Immature natural killer cell (primary cell): ENCODE data around the gene MBD2. TPM values are rescaled to one million over a fixed set of nuclear protein-coding genes. Genes with fewer than 3 reads are reported as not detected.

Experiments used
- DNase-seq, 3 donors: peaks; one replicate each; pipeline ENCODE4 v3.0.0; 2022; ENCODE audit warnings: mixed read lengths in 1 of 3
- H3K27ac Mint-ChIP-seq, 6 donors: one replicate each; pipeline ENCODE4 v1.8.0; 2020; ENCODE audit warnings: mixed read lengths in 6 of 6, mild to moderate bottlenecking in 5 of 6, inconsistent platforms in 4 of 6, moderate library complexity in 3 of 6
- H3K27me3 Mint-ChIP-seq, 3 donors: one replicate each; pipeline ENCODE4 v1.8.0; 2020 to 2021; ENCODE audit warnings: low read depth in 3 of 3, mild to moderate bottlenecking in 3 of 3, mixed read lengths in 3 of 3, moderate library complexity in 3 of 3, inconsistent platforms in 1 of 3
- H3K36me3 Mint-ChIP-seq, 3 donors: one replicate each; pipeline ENCODE4 v1.8.0; 2020; ENCODE audit warnings: mixed read lengths in 3 of 3, inconsistent platforms in 2 of 3, mild to moderate bottlenecking in 2 of 3
- H3K4me1 Mint-ChIP-seq, 2 donors: one replicate each; pipeline ENCODE4 v1.8.0; 2020; ENCODE audit warnings: inconsistent platforms in 2 of 2, mild to moderate bottlenecking in 2 of 2, mixed read lengths in 2 of 2, moderate library complexity in 1 of 2
- H3K4me3 Mint-ChIP-seq, 5 donors: one replicate each; pipeline ENCODE4 v1.8.0; 2020; ENCODE audit warnings: mild to moderate bottlenecking in 5 of 5, mixed read lengths in 5 of 5, inconsistent platforms in 3 of 5, moderate library complexity in 3 of 5
- H3K9me3 Mint-ChIP-seq, 6 donors: one replicate each; pipeline ENCODE4 v1.8.0; 2020; ENCODE audit warnings: mild to moderate bottlenecking in 6 of 6, mixed read lengths in 6 of 6, inconsistent platforms in 4 of 6, moderate library complexity in 3 of 6
- polyA plus RNA-seq, 3 donors: library from polyadenylated mRNA; unstranded; fragments of 300-500 nt; fragmentation: Illumina TruSeq; gene quantifications; one replicate each; pipeline ENCODE4 v1.2.3, GENCODE V29; 2021

Gene MBD2
- polyA plus RNA-seq, 3 donors from 2014 or later = 3.7 to 8.1 (median 7.8) TPM

DNA sequence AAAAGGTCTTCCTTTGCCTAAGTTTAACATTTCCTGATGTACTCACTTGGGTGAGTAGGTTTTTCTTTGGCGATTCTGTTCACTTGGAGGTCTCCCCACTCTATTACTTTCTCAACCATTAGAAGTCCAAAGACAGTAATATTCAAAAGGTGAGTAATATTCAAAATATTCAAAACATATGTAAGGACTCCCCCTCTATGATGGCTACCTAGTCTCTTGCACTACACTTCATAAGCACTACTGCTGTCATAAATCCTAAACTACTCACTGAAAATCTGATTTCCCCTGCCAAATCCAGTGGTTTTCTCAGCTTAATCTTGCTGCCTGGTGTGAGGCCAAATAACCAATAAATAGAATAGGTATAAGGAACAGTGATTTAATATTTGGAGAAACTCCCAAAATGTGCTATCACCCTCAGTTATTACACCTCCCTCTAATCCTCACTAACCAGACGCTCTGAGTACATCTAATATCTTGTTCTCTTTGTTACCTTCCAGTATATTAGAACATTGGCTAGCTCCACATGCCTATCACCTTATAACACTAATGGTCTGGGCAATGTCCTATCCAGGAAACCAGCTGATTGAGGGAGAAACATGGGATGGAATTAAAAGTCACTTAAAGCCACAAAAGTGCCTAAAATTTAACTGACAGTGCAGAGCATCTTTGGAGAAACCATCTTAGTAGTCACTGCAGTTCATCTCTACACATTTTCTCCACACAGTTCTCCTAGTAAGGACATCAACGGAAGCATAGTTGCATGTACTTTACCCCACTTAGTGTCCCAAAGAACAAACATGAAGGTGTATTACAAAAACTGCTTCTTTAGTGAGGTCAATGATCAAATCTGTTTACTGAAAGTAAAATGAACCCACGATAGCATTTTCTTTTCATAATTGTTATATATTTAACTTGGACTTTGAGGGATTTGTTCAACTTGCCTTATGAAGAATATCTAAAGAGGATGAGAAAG is 54.8 kb downstream of the MBD2 start:
- Mint-ChIP-seq H3K9me3 (no peaks in the 10 kb centered on the region), H3K27ac (no peak overlapping the region), H3K27me3 (no peaks in the 10 kb centered on the region), H3K36me3 (peaks cover 0 to 4% (median 0%) of the 10 kb centered on the region in 3 donors), H3K4me3 (no peak overlapping the region), H3K4me1 (peaks cover 9 to 27% of the 10 kb centered on the region in 2 donors)
- no peak for DNase-seq

DNA sequence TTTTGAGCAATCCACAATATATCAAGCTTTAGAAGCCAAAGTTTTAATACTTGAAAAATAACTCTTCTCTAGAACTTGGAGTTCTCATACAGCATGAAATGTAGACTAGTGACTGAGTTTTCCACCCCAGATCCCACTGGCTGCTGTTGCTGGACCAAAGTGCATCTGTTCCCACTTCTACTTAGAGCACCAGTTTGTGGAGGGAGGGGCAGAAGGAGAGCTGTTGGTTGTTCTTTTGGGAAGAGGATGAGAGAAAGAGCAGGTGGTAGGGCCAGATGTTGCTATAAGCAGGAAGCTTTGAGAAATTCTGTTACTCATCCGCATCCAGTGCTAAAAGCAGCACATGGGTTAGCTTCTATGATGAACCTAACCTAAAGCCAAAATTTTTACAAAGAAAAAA is 59.0 kb downstream of the MBD2 start:
- peaks cover 12 to 24% (median 19%) of the 10 kb centered on the region in 3 donors for H3K36me3 Mint-ChIP-seq
- no peaks in the 10 kb centered on the region for H3K9me3 Mint-ChIP-seq
- peaks cover 0 to 8% of the 10 kb centered on the region in 2 donors for H3K4me1 Mint-ChIP-seq
- H3K27ac Mint-ChIP-seq = peak overlapping the region in 1 of 6 donors; percentile 21
- H3K4me3 Mint-ChIP-seq = no peak overlapping the region
- no peak for DNase-seq
- H3K27me3 Mint-ChIP-seq = no peaks in the 10 kb centered on the region

DNA sequence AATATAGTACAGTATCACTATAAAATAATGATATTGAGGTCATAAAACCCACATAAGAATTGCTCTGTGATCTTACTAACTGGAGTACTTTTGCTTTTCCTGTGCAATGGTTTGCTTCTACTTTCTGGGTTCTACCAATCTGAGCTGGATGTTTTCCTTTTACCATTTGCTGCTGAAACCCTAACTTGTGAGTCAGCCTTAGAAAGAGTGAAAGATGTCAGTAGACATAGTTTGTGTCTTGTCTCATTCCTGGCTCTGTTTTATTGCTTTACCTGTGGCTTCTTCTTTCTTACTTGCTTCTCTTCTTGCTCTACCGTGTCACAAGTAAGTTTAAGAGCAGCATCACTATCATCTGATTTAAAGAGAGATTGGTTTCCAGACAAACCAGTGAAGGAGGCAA is 61.0 kb downstream of the MBD2 start:
- Mint-ChIP-seq H3K4me1 (no peaks in the 10 kb centered on the region), H3K27me3 (no peaks in the 10 kb centered on the region), H3K36me3 (peaks cover 28 to 40% (median 32%) of the 10 kb centered on the region in 3 donors), H3K4me3 (no peak overlapping the region), H3K27ac (peak overlapping the region in 1 of 6 donors; percentile 31), H3K9me3 (no peaks in the 10 kb centered on the region)
- DNase-seq = no peak

DNA sequence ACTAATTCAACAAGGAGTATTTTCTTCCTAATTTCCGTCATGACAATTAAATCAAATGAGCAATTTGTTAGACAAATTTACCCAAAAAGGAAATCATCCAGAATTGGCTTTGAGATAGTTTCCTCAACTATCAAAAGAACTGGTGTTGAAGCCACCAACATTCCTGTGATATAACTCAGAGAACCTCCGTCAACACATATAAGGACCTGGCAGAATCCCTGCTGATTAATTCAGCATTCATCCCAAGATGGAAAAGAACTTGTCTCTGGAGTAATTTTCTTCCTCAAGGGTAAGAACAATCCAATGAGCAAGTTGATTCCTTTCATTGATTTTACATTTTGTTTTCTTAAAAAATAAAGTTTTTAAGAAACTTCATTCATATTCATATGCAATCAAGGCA is 62.0 kb downstream of the MBD2 start:
- H3K9me3 Mint-ChIP-seq = no peaks in the 10 kb centered on the region
- no peaks in the 10 kb centered on the region for H3K27me3 Mint-ChIP-seq
- H3K36me3 Mint-ChIP-seq = peaks cover 37 to 50% (median 39%) of the 10 kb centered on the region in 3 donors
- no peak overlapping the region for H3K4me3 Mint-ChIP-seq
- H3K4me1 Mint-ChIP-seq = no peaks in the 10 kb centered on the region
- DNase-seq = no peak
- H3K27ac Mint-ChIP-seq = no peak overlapping the region

DNA sequence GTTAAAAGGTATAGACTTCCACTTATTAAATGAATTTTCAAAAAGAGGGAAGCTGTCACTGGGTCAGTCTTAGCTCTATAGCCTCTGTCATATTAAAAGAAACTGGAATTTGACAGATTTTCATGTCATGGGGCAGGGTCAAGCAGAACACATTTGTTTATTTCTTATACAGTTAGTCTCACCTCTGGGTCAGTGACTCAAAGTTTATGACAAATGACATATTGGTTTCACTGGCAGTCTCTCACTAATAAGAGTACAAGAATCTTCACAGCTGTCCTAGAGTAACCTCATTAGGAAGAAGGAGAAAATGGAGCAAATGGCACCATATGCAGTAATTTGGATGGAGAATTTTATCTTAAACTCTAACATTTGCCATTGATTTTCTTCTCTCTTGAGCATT is 63.2 kb downstream of the MBD2 start:
- no peak overlapping the region for H3K4me3 Mint-ChIP-seq
- H3K9me3 Mint-ChIP-seq = no peaks in the 10 kb centered on the region
- H3K36me3 Mint-ChIP-seq = peaks cover 39 to 54% (median 40%) of the 10 kb centered on the region in 3 donors
- peaks cover 0 to 2% of the 10 kb centered on the region in 2 donors for H3K4me1 Mint-ChIP-seq
- H3K27me3 Mint-ChIP-seq = no peaks in the 10 kb centered on the region
- DNase-seq = no peak
- peak overlapping the region in 2 of 6 donors; percentile 8 to 31 for H3K27ac Mint-ChIP-seq

DNA sequence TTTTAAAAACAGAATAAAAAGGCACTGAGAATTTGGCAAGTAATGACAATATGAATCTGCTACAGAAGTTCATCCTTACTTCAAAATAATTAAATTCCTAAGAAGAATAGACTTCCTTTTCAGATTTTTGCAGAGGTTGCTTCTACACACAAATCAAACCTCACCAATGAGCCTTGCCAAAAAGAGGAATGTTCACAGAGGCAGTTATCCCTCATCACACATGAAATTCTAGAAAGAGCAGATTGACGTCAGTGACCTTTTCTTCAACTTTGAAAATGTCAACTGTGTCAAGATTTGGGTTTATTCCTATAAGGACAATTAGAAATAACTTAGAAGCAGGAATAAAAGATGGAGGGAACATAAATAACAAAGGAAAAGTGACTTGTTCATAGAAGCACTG is 64.6 kb downstream of the MBD2 start:
- H3K27me3 Mint-ChIP-seq = no peaks in the 10 kb centered on the region
- H3K4me1 Mint-ChIP-seq = peaks cover 0 to 2% of the 10 kb centered on the region in 2 donors
- DNase-seq = no peak
- no peak overlapping the region for H3K4me3 Mint-ChIP-seq
- peaks cover 40 to 58% (median 47%) of the 10 kb centered on the region in 3 donors for H3K36me3 Mint-ChIP-seq
- peak overlapping the region in 1 of 6 donors; percentile 14 for H3K27ac Mint-ChIP-seq
- H3K9me3 Mint-ChIP-seq = no peaks in the 10 kb centered on the region

DNA sequence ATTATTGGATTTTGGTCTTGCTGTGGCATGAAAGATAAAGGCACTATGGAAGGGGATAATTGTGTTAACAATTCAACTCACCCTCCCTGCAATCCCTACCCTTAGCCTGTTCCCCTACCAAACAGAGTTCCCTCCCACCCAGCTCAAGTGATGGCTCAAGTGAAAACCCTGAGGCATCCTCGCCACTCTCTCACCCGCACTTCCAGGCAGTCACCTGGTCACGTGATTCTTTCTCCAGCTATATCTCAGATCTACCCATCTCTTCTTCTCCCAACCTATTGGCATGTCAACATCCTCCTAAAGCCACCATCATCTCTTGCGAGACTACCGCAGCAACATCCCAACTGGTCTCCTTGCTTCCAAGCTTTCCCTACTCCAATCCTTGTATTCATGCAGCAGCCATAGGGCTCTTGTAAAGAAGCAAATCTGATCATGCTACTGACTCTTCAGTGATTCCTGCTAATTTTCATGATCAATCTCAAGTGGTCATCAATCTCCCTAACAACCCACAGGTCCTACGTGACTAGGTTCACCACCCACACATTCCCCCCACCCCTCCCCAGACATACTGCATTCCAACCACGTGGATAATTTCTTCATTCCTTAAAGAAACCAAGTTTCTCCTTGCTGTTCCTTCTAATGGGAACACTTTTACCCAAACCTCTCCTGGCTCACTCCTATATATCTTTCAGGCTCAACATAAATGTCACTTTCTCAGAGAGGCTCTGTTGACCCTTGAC is 66.7 kb downstream of the MBD2 start:
- peaks cover 0 to 2% of the 10 kb centered on the region in 2 donors for H3K4me1 Mint-ChIP-seq
- H3K36me3 Mint-ChIP-seq = peaks cover 45 to 62% (median 49%) of the 10 kb centered on the region in 3 donors

DNA sequence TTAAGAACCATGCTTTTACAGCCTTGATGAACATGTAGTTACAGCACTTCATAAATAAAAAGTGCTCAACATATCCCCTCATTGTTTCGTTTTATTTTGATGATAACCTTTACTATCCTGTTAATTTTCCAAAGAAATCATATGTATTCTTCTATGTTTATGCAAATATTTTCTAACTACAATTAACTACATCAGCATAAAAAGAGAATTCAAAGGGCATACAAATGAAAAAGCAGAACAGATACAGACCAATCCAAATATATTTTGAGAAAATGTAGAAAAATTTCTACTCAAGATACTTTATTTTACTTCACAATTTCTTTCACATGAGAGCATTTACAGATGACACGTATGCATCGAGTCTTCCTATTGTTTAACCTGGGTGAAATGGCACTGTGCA is 69.1 kb downstream of the MBD2 start:
- no peaks in the 10 kb centered on the region for H3K9me3 Mint-ChIP-seq
- H3K27ac Mint-ChIP-seq = no peak overlapping the region
- peaks cover 0 to 2% of the 10 kb centered on the region in 2 donors for H3K4me1 Mint-ChIP-seq
- H3K27me3 Mint-ChIP-seq = no peaks in the 10 kb centered on the region
- no peak for DNase-seq
- H3K36me3 Mint-ChIP-seq = peaks cover 42 to 47% (median 47%) of the 10 kb centered on the region in 3 donors
- no peak overlapping the region for H3K4me3 Mint-ChIP-seq

More for the DNA sequence above, 66.7 kb downstream of the MBD2 start:
- no peaks in the 10 kb centered on the region for H3K27me3 Mint-ChIP-seq
- H3K27ac Mint-ChIP-seq = peak overlapping the region in 2 of 6 donors; percentile 18 to 29
- no peaks in the 10 kb centered on the region for H3K9me3 Mint-ChIP-seq
- no peak overlapping the region for H3K4me3 Mint-ChIP-seq
- no peak for DNase-seq

DNA sequence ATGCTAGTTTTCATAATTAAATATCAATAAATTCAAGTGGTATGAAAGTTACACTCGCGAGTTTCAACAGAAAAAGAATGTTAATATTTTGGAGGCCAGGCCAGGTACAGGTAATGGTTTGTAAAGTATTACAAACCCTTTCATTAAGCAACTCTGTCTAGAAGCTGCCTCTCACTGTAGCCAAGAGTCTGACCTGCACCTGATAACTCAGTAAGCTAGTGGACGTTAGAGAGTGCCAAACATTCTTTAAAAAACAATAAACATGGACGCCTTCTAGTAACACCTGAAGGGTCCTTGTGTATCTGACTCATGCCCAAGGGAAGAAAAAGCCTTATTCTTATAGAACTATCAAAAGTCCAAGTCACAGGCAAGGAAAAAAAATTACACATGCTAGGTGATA is 70.2 kb downstream of the MBD2 start:
- no peaks in the 10 kb centered on the region for H3K9me3 Mint-ChIP-seq
- peaks cover 31 to 41% (median 39%) of the 10 kb centered on the region in 3 donors for H3K36me3 Mint-ChIP-seq
- peaks cover 2 to 5% of the 10 kb centered on the region in 2 donors for H3K4me1 Mint-ChIP-seq
- no peak for DNase-seq
- H3K27ac Mint-ChIP-seq = peak overlapping the region in 1 of 6 donors; percentile 51
- H3K4me3 Mint-ChIP-seq = no peak overlapping the region
- no peaks in the 10 kb centered on the region for H3K27me3 Mint-ChIP-seq

DNA sequence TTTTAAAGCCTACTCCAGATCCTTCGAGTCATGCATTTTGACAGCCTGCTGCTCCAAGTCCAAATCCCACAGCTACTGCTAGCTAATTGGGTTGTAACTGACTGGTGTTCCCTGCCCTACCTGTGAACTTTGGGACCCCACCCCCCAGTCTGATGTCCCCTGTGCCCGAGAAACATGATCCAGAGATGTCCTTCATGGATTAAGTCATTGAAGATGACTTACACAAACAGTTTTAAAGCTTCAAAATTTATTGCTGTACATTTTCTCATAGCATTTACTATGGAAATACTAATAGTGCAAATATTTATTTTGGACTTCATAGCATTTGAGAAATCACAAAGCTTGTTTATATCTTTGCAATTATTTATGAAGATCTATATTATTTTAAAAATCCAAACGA is 73.1 kb downstream of the MBD2 start:
- H3K27me3 Mint-ChIP-seq = peaks cover 0 to 1% (median 0%) of the 10 kb centered on the region in 3 donors
- peak overlapping the region in 1 of 6 donors; percentile 30 for H3K27ac Mint-ChIP-seq

DNA sequence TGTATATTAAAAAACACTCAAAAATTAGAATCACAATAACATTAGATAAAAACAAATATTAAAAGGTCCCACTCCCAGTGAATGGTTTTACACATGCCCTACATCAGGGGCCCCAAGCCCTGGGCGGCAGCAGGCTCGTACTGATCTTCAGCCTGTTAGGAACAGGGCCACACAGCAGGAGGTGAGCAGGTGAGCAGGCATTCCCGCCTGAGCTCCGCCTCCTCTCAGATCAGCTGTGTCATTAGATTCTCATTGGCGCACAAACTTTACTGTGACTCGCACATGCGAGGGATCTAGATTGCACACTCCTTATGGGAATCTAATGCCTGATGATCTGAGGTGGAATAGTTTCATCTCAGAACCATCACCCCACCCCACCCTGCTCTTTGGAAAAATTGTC is 74.2 kb downstream of the MBD2 start:
- Mint-ChIP-seq H3K27ac (no peak overlapping the region), H3K27me3 (peaks cover 0 to 1% (median 0%) of the 10 kb centered on the region in 3 donors), H3K36me3 (peaks cover 20 to 31% (median 20%) of the 10 kb centered on the region in 3 donors), H3K4me3 (no peak overlapping the region), H3K4me1 (peaks cover 4 to 10% of the 10 kb centered on the region in 2 donors), H3K9me3 (no peaks in the 10 kb centered on the region)
- no peak for DNase-seq

More for the DNA sequence above, 73.1 kb downstream of the MBD2 start:
- no peak overlapping the region for H3K4me3 Mint-ChIP-seq
- H3K4me1 Mint-ChIP-seq = peaks cover 4 to 10% of the 10 kb centered on the region in 2 donors
- DNase-seq = no peak
- peaks cover 20 to 36% (median 24%) of the 10 kb centered on the region in 3 donors for H3K36me3 Mint-ChIP-seq
- no peaks in the 10 kb centered on the region for H3K9me3 Mint-ChIP-seq

DNA sequence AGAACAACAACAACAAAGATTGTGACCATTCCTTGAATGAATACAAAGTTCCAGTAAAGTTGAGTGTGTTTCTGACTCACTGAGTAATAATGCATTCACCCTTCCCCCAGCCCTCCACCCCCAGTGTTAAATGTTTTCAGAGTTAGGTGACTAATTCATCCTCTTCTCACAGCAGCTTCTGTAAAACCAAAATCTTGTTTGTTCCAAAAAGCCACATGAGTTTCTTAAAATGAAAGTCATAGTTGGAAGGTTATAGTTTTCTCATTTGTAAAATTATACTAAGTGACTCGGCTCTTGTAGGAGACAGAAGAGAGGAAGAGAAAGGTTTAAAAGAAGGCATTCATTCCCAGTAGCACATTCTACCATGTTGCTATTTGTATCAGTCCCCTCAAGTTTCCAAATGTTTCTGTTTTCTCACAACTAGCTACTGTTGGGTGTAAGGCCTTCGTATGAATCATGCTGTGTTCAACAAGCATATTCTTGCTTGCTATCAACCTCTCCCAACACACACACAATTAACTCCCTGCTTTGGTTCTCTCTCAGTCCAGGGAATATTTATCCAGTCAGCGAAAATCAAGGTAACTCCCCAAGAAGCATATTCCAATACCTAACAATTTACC is 75.3 kb downstream of the MBD2 start:
- DNase-seq = no peak
- H3K4me1 Mint-ChIP-seq = peaks cover 4 to 10% of the 10 kb centered on the region in 2 donors
- H3K9me3 Mint-ChIP-seq = no peaks in the 10 kb centered on the region
- peaks cover 0 to 1% (median 0%) of the 10 kb centered on the region in 3 donors for H3K27me3 Mint-ChIP-seq
- H3K4me3 Mint-ChIP-seq = no peak overlapping the region
- H3K27ac Mint-ChIP-seq = peak overlapping the region in 5 of 6 donors; percentile 4 to 74 (median 16)
- H3K36me3 Mint-ChIP-seq = peaks cover 15 to 26% (median 15%) of the 10 kb centered on the region in 3 donors

DNA sequence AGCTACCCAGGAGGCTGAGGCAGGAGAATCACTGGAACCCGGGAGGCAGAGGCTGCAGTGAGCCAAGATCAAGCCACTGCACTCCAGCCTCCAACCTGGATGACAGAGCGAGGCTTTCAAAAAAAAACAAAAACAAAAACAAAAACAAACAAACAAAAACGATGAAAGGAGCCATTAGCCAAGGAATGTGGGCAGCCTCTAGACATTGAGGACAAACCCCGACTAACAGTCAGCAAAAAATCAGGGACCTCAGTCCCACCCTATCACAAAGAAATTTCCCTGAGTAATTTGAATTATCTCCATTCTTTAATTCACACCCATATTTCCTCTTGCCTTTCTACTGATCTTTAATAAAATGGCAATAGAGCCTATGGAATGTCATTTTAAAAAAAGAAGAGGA is 75.8 kb downstream of the MBD2 start:
- no peak overlapping the region for H3K27ac Mint-ChIP-seq
- H3K4me3 Mint-ChIP-seq = no peak overlapping the region
- peaks cover 4 to 10% of the 10 kb centered on the region in 2 donors for H3K4me1 Mint-ChIP-seq
- no peak for DNase-seq
- no peaks in the 10 kb centered on the region for H3K9me3 Mint-ChIP-seq
- H3K27me3 Mint-ChIP-seq = peaks cover 0 to 1% (median 0%) of the 10 kb centered on the region in 3 donors
- H3K36me3 Mint-ChIP-seq = peaks cover 13 to 28% (median 16%) of the 10 kb centered on the region in 3 donors
